Measurements from ENCODE around the gene ST8SIA6. TPM values are rescaled to one million over a fixed set of nuclear protein-coding genes. Genes with fewer than 3 reads are reported as not detected.
"Not testable (repeated sequence)": the region's sequence is repeated elsewhere in the genome, so short reads cannot be mapped to it uniquely, and the experiment has no call there.

ST8SIA6 gene
- total RNA-seq, 2 donors from 2014 or later: 0.30 TPM; not detected in 1

- Mint-ChIP-seq H3K27ac (no peak overlapping the region), H3K27me3 (ENCODE audit: low read depth) (no peaks in the 10 kb centered on the region), H3K4me3 (no peak overlapping the region), H3K9me3 (peaks cover 0 to 7% of the 10 kb centered on the region in 2 donors), H3K36me3 (ENCODE audit: insufficient read depth in 2 of 2) (no peaks in the 10 kb centered on the region), H3K4me1 (ENCODE audit: low read depth) (peaks cover 10% of the 10 kb centered on the region)
- DNase-seq: no peak
- ATAC-seq (replicated peaks in 1 of 2): no peak
Observed at GRCh38 chr10:17413876-17414275, 40.5 kb downstream of the ST8SIA6 start.

GRCh38 chr10:17412323-17412722, 42.1 kb downstream of the ST8SIA6 start:
- Mint-ChIP-seq H3K9me3 (peaks cover 0 to 7% of the 10 kb centered on the region in 2 donors), H3K4me1 (ENCODE audit: low read depth) (peaks cover 10% of the 10 kb centered on the region), H3K4me3 (no peak overlapping the region), H3K27me3 (ENCODE audit: low read depth) (no peaks in the 10 kb centered on the region), H3K36me3 (ENCODE audit: insufficient read depth in 2 of 2) (no peaks in the 10 kb centered on the region), H3K27ac (no peak overlapping the region)
- no peak for ATAC-seq (replicated peaks in 1 of 2)
- DNase-seq: no peak

- Mint-ChIP-seq H3K9me3 (peaks cover 0 to 5% of the 10 kb centered on the region in 2 donors), H3K4me1 (ENCODE audit: low read depth) (peaks cover 10% of the 10 kb centered on the region), H3K27ac (no peak overlapping the region), H3K27me3 (ENCODE audit: low read depth) (no peaks in the 10 kb centered on the region), H3K4me3 (no peak overlapping the region), H3K36me3 (ENCODE audit: insufficient read depth in 2 of 2) (no peaks in the 10 kb centered on the region)
- ATAC-seq (replicated peaks in 1 of 2) (no peak), DNase-seq (no peak)
Observed at GRCh38 chr10:17410907-17411306, 43.5 kb downstream of the ST8SIA6 start.

GRCh38 chr10:17409170-17409733, 45.1 kb downstream of the ST8SIA6 start:
- no peak overlapping the region for H3K4me3 Mint-ChIP-seq
- no peaks in the 10 kb centered on the region for H3K36me3 Mint-ChIP-seq (ENCODE audit: insufficient read depth in 2 of 2)
- no peaks in the 10 kb centered on the region for H3K9me3 Mint-ChIP-seq
- peaks cover 10% of the 10 kb centered on the region for H3K4me1 Mint-ChIP-seq (ENCODE audit: low read depth)
- no peak overlapping the region for H3K27ac Mint-ChIP-seq
- H3K27me3 Mint-ChIP-seq (ENCODE audit: low read depth): no peaks in the 10 kb centered on the region
- DNase-seq (no peak), ATAC-seq (replicated peaks in 1 of 2) (no peak)

- no peaks in the 10 kb centered on the region for H3K27me3 Mint-ChIP-seq (ENCODE audit: low read depth)
- no peak overlapping the region for H3K27ac Mint-ChIP-seq
- no peaks in the 10 kb centered on the region for H3K9me3 Mint-ChIP-seq
- ATAC-seq (replicated peaks in 1 of 2) (no peak), DNase-seq (no peak)
- H3K4me1 Mint-ChIP-seq (ENCODE audit: low read depth): peaks cover 10% of the 10 kb centered on the region
- H3K36me3 Mint-ChIP-seq (ENCODE audit: insufficient read depth in 2 of 2): no peaks in the 10 kb centered on the region
- H3K4me3 Mint-ChIP-seq: no peak overlapping the region
Observed at GRCh38 chr10:17407047-17407446, 47.3 kb downstream of the ST8SIA6 start.

- ATAC-seq (replicated peaks in 1 of 2) (no peak), DNase-seq (no peak)
- Mint-ChIP-seq H3K27me3 (ENCODE audit: low read depth) (no peaks in the 10 kb centered on the region), H3K36me3 (ENCODE audit: insufficient read depth in 2 of 2) (no peaks in the 10 kb centered on the region), H3K4me3 (no peak overlapping the region), H3K27ac (no peak overlapping the region), H3K9me3 (no peaks in the 10 kb centered on the region), H3K4me1 (ENCODE audit: low read depth) (peaks cover 10% of the 10 kb centered on the region)
Observed at GRCh38 chr10:17406036-17406834, 48.2 kb downstream of the ST8SIA6 start.

- ATAC-seq (replicated peaks in 1 of 2) (no peak), DNase-seq (no peak)
- peak overlapping the region; percentile 46 for H3K27ac Mint-ChIP-seq
- H3K27me3 Mint-ChIP-seq (ENCODE audit: low read depth): peaks cover 5% of the 10 kb centered on the region
- H3K9me3 Mint-ChIP-seq: no peaks in the 10 kb centered on the region
- H3K4me3 Mint-ChIP-seq: no peak overlapping the region
- no peaks in the 10 kb centered on the region for H3K36me3 Mint-ChIP-seq (ENCODE audit: insufficient read depth in 2 of 2)
- no peaks in the 10 kb centered on the region for H3K4me1 Mint-ChIP-seq (ENCODE audit: low read depth)
Observed at GRCh38 chr10:17403161-17403560, 51.2 kb downstream of the ST8SIA6 start.

- H3K27me3 Mint-ChIP-seq (ENCODE audit: low read depth); H3K36me3 Mint-ChIP-seq (ENCODE audit: insufficient read depth in 2 of 2); H3K27ac Mint-ChIP-seq; H3K4me1 Mint-ChIP-seq (ENCODE audit: low read depth); ATAC-seq (replicated peaks in 1 of 2); H3K4me3 Mint-ChIP-seq; H3K9me3 Mint-ChIP-seq; DNase-seq: not testable (repeated sequence)
Observed at GRCh38 chr10:17402040-17402439, 52.4 kb downstream of the ST8SIA6 start.

GRCh38 chr10:17396004-17396403, 58.4 kb downstream of the ST8SIA6 start:
- Mint-ChIP-seq H3K4me3 (no peak overlapping the region), H3K9me3 (no peaks in the 10 kb centered on the region), H3K27ac (no peak overlapping the region), H3K27me3 (ENCODE audit: low read depth) (peaks cover 26% of the 10 kb centered on the region), H3K36me3 (ENCODE audit: insufficient read depth in 2 of 2) (no peaks in the 10 kb centered on the region), H3K4me1 (ENCODE audit: low read depth) (peaks cover 10% of the 10 kb centered on the region)
- ATAC-seq (replicated peaks in 1 of 2) (no peak), DNase-seq (no peak)

GRCh38 chr10:17394854-17395253, 59.5 kb downstream of the ST8SIA6 start:
- peaks cover 10% of the 10 kb centered on the region for H3K4me1 Mint-ChIP-seq (ENCODE audit: low read depth)
- peak in 1 of 2 donors; percentile 22 for DNase-seq
- peak; percentile 73 to 75 for ATAC-seq (replicated peaks in 1 of 2)

GRCh38 chr10:17387861-17388503, 66.4 kb downstream of the ST8SIA6 start:
- Mint-ChIP-seq H3K4me1 (ENCODE audit: low read depth) (no peaks in the 10 kb centered on the region), H3K9me3 (no peaks in the 10 kb centered on the region), H3K27me3 (ENCODE audit: low read depth) (peaks cover 1% of the 10 kb centered on the region), H3K4me3 (no peak overlapping the region), H3K36me3 (ENCODE audit: insufficient read depth in 2 of 2) (no peaks in the 10 kb centered on the region), H3K27ac (no peak overlapping the region)
- no peak for ATAC-seq (replicated peaks in 1 of 2)
- no peak for DNase-seq

More at GRCh38 chr10:17394854-17395253, 59.5 kb downstream of the ST8SIA6 start:
- no peaks in the 10 kb centered on the region for H3K36me3 Mint-ChIP-seq (ENCODE audit: insufficient read depth in 2 of 2)
- H3K27ac Mint-ChIP-seq: no peak overlapping the region
- H3K4me3 Mint-ChIP-seq: no peak overlapping the region
- no peaks in the 10 kb centered on the region for H3K9me3 Mint-ChIP-seq
- H3K27me3 Mint-ChIP-seq (ENCODE audit: low read depth): peaks cover 26% of the 10 kb centered on the region

- Mint-ChIP-seq H3K9me3 (no peaks in the 10 kb centered on the region), H3K4me1 (ENCODE audit: low read depth) (no peaks in the 10 kb centered on the region), H3K27me3 (ENCODE audit: low read depth) (no peaks in the 10 kb centered on the region), H3K4me3 (no peak overlapping the region), H3K27ac (no peak overlapping the region), H3K36me3 (ENCODE audit: insufficient read depth in 2 of 2) (no peaks in the 10 kb centered on the region)
- no peak for DNase-seq
- no peak for ATAC-seq (replicated peaks in 1 of 2)
Observed at GRCh38 chr10:17386616-17387075, 67.7 kb downstream of the ST8SIA6 start.

- ATAC-seq (replicated peaks in 1 of 2) (no peak), DNase-seq (no peak)
- no peaks in the 10 kb centered on the region for H3K9me3 Mint-ChIP-seq
- no peak overlapping the region for H3K27ac Mint-ChIP-seq
- no peaks in the 10 kb centered on the region for H3K36me3 Mint-ChIP-seq (ENCODE audit: insufficient read depth in 2 of 2)
- H3K4me3 Mint-ChIP-seq: no peak overlapping the region
- no peaks in the 10 kb centered on the region for H3K4me1 Mint-ChIP-seq (ENCODE audit: low read depth)
- H3K27me3 Mint-ChIP-seq (ENCODE audit: low read depth): no peaks in the 10 kb centered on the region
Observed at GRCh38 chr10:17386021-17386420, 68.4 kb downstream of the ST8SIA6 start.
